ENCODE data around the gene IGF2BP3.

IGF2BP3 gene

GRCh38 chr7:23295401-23295697 lies 174.9 kb downstream of the IGF2BP3 start:
- DNase-seq (ENCODE audit: low read depth): no peak
- TF ChIP-seq CTCF (conservative IDR thresholded peaks at IDR 0.05; ENCODE audit: low read length): no peak
- H3K4me3 ChIP-seq (ENCODE audit: low read length): no peak overlapping the region

GRCh38 chr7:23294549-23295400 lies 175.5 kb downstream of the IGF2BP3 start:
- TF ChIP-seq CTCF (conservative IDR thresholded peaks at IDR 0.05; ENCODE audit: low read length): no peak
- no peak overlapping the region for H3K4me3 ChIP-seq (ENCODE audit: low read length)
- DNase-seq (ENCODE audit: low read depth): no peak

GRCh38 chr7:23293500-23294073 lies 176.7 kb downstream of the IGF2BP3 start:
- no peak for DNase-seq (ENCODE audit: low read depth)
- TF ChIP-seq CTCF (conservative IDR thresholded peaks at IDR 0.05; ENCODE audit: low read length): no peak
- no peak overlapping the region for H3K4me3 ChIP-seq (ENCODE audit: low read length)

GRCh38 chr7:23292623-23293022 lies 177.7 kb downstream of the IGF2BP3 start:
- no peak overlapping the region for H3K4me3 ChIP-seq (ENCODE audit: low read length)
- TF ChIP-seq CTCF (conservative IDR thresholded peaks at IDR 0.05; ENCODE audit: low read length): no peak
- DNase-seq (ENCODE audit: low read depth): no peak

GRCh38 chr7:23291957-23292560 lies 178.2 kb downstream of the IGF2BP3 start:
- TF ChIP-seq CTCF (conservative IDR thresholded peaks at IDR 0.05; ENCODE audit: low read length): no peak
- no peak for DNase-seq (ENCODE audit: low read depth)
- H3K4me3 ChIP-seq (ENCODE audit: low read length): no peak overlapping the region

- H3K4me3 ChIP-seq (ENCODE audit: low read length): no peak overlapping the region
- no peak for TF ChIP-seq CTCF (conservative IDR thresholded peaks at IDR 0.05; ENCODE audit: low read length)
- DNase-seq (ENCODE audit: low read depth): no peak
Observed at GRCh38 chr7:23290993-23291392, 179.3 kb downstream of the IGF2BP3 start.

GRCh38 chr7:23287612-23288011 lies 182.7 kb downstream of the IGF2BP3 start:
- no peak overlapping the region for H3K4me3 ChIP-seq (ENCODE audit: low read length)
- DNase-seq (ENCODE audit: low read depth): peak; percentile 6
- TF ChIP-seq CTCF (conservative IDR thresholded peaks at IDR 0.05; ENCODE audit: low read length): no peak
